ENCODE measurements around the gene ATRX.

- TF ChIP-seq MAX (IDR thresholded peaks at IDR 0.05; ENCODE audit: low read depth) (no peak), CTCF (IDR thresholded peaks at IDR 0.05) (no peak), RAD21 (IDR thresholded peaks at IDR 0.05; ENCODE audit: low read length) (no peak), CHD2 (IDR thresholded peaks at IDR 0.05; ENCODE audit: low read length, partially characterized antibody) (no peak), TAF1 (IDR thresholded peaks at IDR 0.05; ENCODE audit: borderline replicate concordance, low read depth, low read length) (no peak), EZH2phosphoT487 (IDR thresholded peaks at IDR 0.05; ENCODE audit: borderline replicate concordance, low read depth) (no peak), TEAD4 (IDR thresholded peaks at IDR 0.05; ENCODE audit: borderline replicate concordance, insufficient read depth) (no peak), ZBTB33 (IDR thresholded peaks at IDR 0.05; ENCODE audit: borderline replicate concordance, low read depth) (no peak), SMC3 (IDR thresholded peaks at IDR 0.05; ENCODE audit: low read depth, low read length) (no peak), SIN3A (IDR thresholded peaks at IDR 0.05; ENCODE audit: borderline replicate concordance, low read depth, low read length) (no peak), YY1 (IDR thresholded peaks at IDR 0.05; ENCODE audit: low read depth) (no peak), NRF1 (IDR thresholded peaks at IDR 0.05; ENCODE audit: low read depth, low read length) (no peak)
These were observed 330.6 kb downstream of the ATRX start for GRCh38 chrX:77455437-77455836.

All from SK-N-SH (cell line).